IPS-NIHi11 (cell line): Measurements from ENCODE around the gene NRP2.

ENCODE experiments used
- DNase-seq: peaks from one replicate; pipeline ENCODE4 v3.0.0; 2012; ENCODE audit warnings: mixed read lengths, low spot score

The NRP2 gene

GRCh38 chr2:205686783-205687640 lies 4.7 kb downstream of the NRP2 start:
- no peak for DNase-seq

GRCh38 chr2:205687641-205687956 lies 5.3 kb downstream of the NRP2 start:
- no peak for DNase-seq

GRCh38 chr2:205688417-205689200 lies 6.3 kb downstream of the NRP2 start:
- no peak for DNase-seq

- no peak for DNase-seq
Measured at GRCh38 chr2:205689820-205690219, 7.5 kb downstream of the NRP2 start.

- DNase-seq: no peak
Measured at GRCh38 chr2:205692104-205692503, 9.8 kb downstream of the NRP2 start.

GRCh38 chr2:205694256-205694655 lies 12.0 kb downstream of the NRP2 start:
- DNase-seq: no peak

- no peak for DNase-seq
Measured at GRCh38 chr2:205695460-205695991, 13.2 kb downstream of the NRP2 start.

- no peak for DNase-seq
Measured at GRCh38 chr2:205696331-205696926, 14.1 kb downstream of the NRP2 start.

GRCh38 chr2:205696927-205697441 lies 14.7 kb downstream of the NRP2 start:
- DNase-seq: no peak

- DNase-seq: no peak
Measured at GRCh38 chr2:205698286-205699268, 16.3 kb downstream of the NRP2 start.

- no peak for DNase-seq
Measured at GRCh38 chr2:205699515-205700289, 17.4 kb downstream of the NRP2 start.

- DNase-seq: no peak
Measured at GRCh38 chr2:205700331-205701132, 18.2 kb downstream of the NRP2 start.

- no peak for DNase-seq
Measured at GRCh38 chr2:205701509-205701908, 19.2 kb downstream of the NRP2 start.

GRCh38 chr2:205702576-205702975 lies 20.3 kb downstream of the NRP2 start:
- DNase-seq: no peak

GRCh38 chr2:205703471-205704126 lies 21.3 kb downstream of the NRP2 start:
- DNase-seq: no peak

- DNase-seq: no peak
Measured at GRCh38 chr2:205704127-205704741, 21.9 kb downstream of the NRP2 start.

- DNase-seq: no peak
Measured at GRCh38 chr2:205705511-205706349, 23.4 kb downstream of the NRP2 start.
